Measurements from ENCODE around the gene OTOP3.

GRCh38 chr17:74935048-74935447 lies 650 bp upstream of the OTOP3 start:
- TF ChIP-seq CTCF (conservative IDR thresholded peaks at IDR 0.05): no peak
- no peak for TF ChIP-seq EZH2 (IDR thresholded peaks at IDR 0.05; ENCODE audit: low read depth)
